Kidney (tissue), 14 donors: Measurements from ENCODE around the gene RAB36. TPM values are rescaled to one million over a fixed set of nuclear protein-coding genes. Genes with fewer than 3 reads are reported as not detected.
A peak's percentile ranks its signal among the peaks of the same experiment; 100 is the strongest.

ENCODE experiments used
- DNase-seq, 5 donors: peaks; one replicate each; pipeline ENCODE4 v3.0.0-alpha.2; 2013 to 2020
- FAIRE-seq: peaks from 2 replicates; lab custom pipeline; 2012; peaks lifted over from hg19 to GRCh38; lab: Jason Lieb, UNC
- H3K27ac ChIP-seq, 2 donors: one replicate each; pipeline ENCODE4 v1.7.0; 2013; ENCODE audit warnings: low read depth in 2 of 2, low read length in 2 of 2, inconsistent platforms in 1 of 2
- H3K27me3 ChIP-seq: one replicate; pipeline ENCODE4 v1.7.1; 2013; ENCODE audit warnings: low read length, inconsistent platforms; ENCODE audit not compliant: control insufficient read depth, insufficient read depth
- H3K36me3 ChIP-seq, 3 donors: one replicate each; pipeline versions ENCODE4 v1.7.0 to v1.7.1; 2013; ENCODE audit warnings: low read length in 3 of 3, control low read depth in 1 of 3, inconsistent platforms in 1 of 3; ENCODE audit not compliant: insufficient read depth in 3 of 3, control insufficient read depth in 2 of 3
- H3K4me1 ChIP-seq, 3 donors: one replicate each; pipeline versions ENCODE4 v1.7.0 to v1.7.1; 2013; ENCODE audit warnings: low read length in 3 of 3, inconsistent platforms in 1 of 3, low read depth in 1 of 3; ENCODE audit not compliant: control insufficient read depth in 2 of 3, insufficient read depth in 2 of 3
- H3K4me3 ChIP-seq, 3 donors: one replicate each; pipeline versions ENCODE4 v1.7.0 to v1.8.1; 2013; ENCODE audit warnings: low read length in 3 of 3, control low read depth in 1 of 3, inconsistent platforms in 1 of 3
- H3K9ac ChIP-seq, 3 donors: one replicate each; pipeline versions ENCODE4 v1.7.0 to v1.7.1; 2013; ENCODE audit warnings: low read length in 3 of 3, control low read depth in 1 of 3, inconsistent platforms in 1 of 3
- H3K9me3 ChIP-seq, 3 donors: one replicate each; pipeline versions ENCODE4 v1.7.0 to v1.7.1; 2013; ENCODE audit warnings: low read length in 3 of 3, control low read depth in 1 of 3, inconsistent platforms in 1 of 3; ENCODE audit not compliant: control insufficient read depth in 2 of 3, insufficient read depth in 1 of 3
- CTCF ChIP-seq: IDR thresholded peaks from 3 replicates; pipeline ENCODE4 v1.5.1; 2012; ENCODE audit warnings: mild to moderate bottlenecking, moderate library complexity, borderline replicate concordance; ENCODE audit not compliant: insufficient read depth; ENCODE audit errors: extremely low read depth
- intact Hi-C: fragments of 100-400 bp; cut with DNase I; formaldehyde crosslinking; loops from one replicate; pipeline ENCODE4 v1.11.1; 2022
- polyA plus RNA-seq: library from polyadenylated mRNA; stranded (reverse); fragments of 350-450 nt; fragmentation: Illumina TruSeq; extraction: RNeasy Lipid Tissue Mini Kit (QIAGEN cat#74804); gene quantifications from one replicate; pipeline ENCODE4 v1.2.3, GENCODE V29; 2014; ENCODE audit warnings: low read depth, low replicate concordance; ENCODE audit not compliant: insufficient read depth
- total RNA-seq: library from RNA; stranded (reverse); fragmentation: NEBNext Ultra II Directional; extraction: Animal tissue kit (Norgen Biotek cat#: 25700); gene quantifications from one replicate; pipeline ENCODE4 v1.2.1, GENCODE V29; 2021
- donor health status: control.
- donor health status: control.
- donor health status: control.
- donor health status: control.
- donor health status: control.
- donor health status: DM: yes; HTN: yes; CAD: no.
- donor health status: Normal renal cell carcinoma (clear cell type).

The RAB36 gene
- total and polyA plus RNA-seq, 2 donors from 2014 or later, result 9.7 to 30.5 TPM

- peak overlapping the region; percentile 30 to 89 (median 36) for H3K9ac ChIP-seq
- FAIRE-seq, result no peak
- peak overlapping the region; percentile 40 to 83 (median 48) for H3K4me3 ChIP-seq
- no peaks in the 10 kb centered on the region for H3K27me3 ChIP-seq
- H3K36me3 ChIP-seq, result peaks cover 0 to 15% (median 10%) of the 10 kb centered on the region in 3 donors
- peaks cover 4 to 24% (median 19%) of the 10 kb centered on the region in 3 donors for H3K4me1 ChIP-seq
- no peak for TF ChIP-seq CTCF
- peak in 3 of 5 donors; percentile 43 to 79 (median 52) for DNase-seq
- H3K9me3 ChIP-seq, result no peaks in the 10 kb centered on the region
- peak overlapping the region; percentile 76 to 85 for H3K27ac ChIP-seq
- intact Hi-C loops, result no loop called here
Observed at GRCh38 chr22:23145878-23146470, 697 bp downstream of the RAB36 start.

GRCh38 chr22:23146478-23147205 lies 1.4 kb downstream of the RAB36 start:
- Histone ChIP-seq H3K36me3 (peaks cover 0 to 15% (median 14%) of the 10 kb centered on the region in 3 donors), H3K9me3 (no peaks in the 10 kb centered on the region), H3K9ac (no peak overlapping the region), H3K27me3 (no peaks in the 10 kb centered on the region), H3K4me1 (peaks cover 4 to 24% (median 16%) of the 10 kb centered on the region in 3 donors), H3K27ac (no peak overlapping the region), H3K4me3 (peak overlapping the region in 1 of 3 donors; percentile 83)
- FAIRE-seq (no peak), DNase-seq (no peak)
- intact Hi-C loops, result no loop called here
- TF ChIP-seq CTCF, result no peak

- H3K27me3 ChIP-seq, result no peaks in the 10 kb centered on the region
- H3K9me3 ChIP-seq, result no peaks in the 10 kb centered on the region
- no peak for DNase-seq
- FAIRE-seq, result no peak
- peaks cover 4 to 19% (median 12%) of the 10 kb centered on the region in 3 donors for H3K4me1 ChIP-seq
- no peak overlapping the region for H3K9ac ChIP-seq
- TF ChIP-seq CTCF, result no peak
- H3K4me3 ChIP-seq, result no peak overlapping the region
- intact Hi-C loops, result no loop called here
- H3K27ac ChIP-seq, result no peak overlapping the region
- peaks cover 0 to 15% (median 14%) of the 10 kb centered on the region in 3 donors for H3K36me3 ChIP-seq
Observed at GRCh38 chr22:23147617-23148387, 2.5 kb downstream of the RAB36 start.
